Measurements from ENCODE around the gene A2ML1. TPM values are rescaled to one million over a fixed set of nuclear protein-coding genes. Genes with fewer than 3 reads are reported as not detected.
"Not testable (repeated sequence)": the region's sequence is repeated elsewhere in the genome, so short reads cannot be mapped to it uniquely, and the experiment has no call there.

A2ML1 gene
- total RNA-seq, 2 experiments from 2014 or later: not detected

GRCh38 chr12:8919643-8920042 lies 97.2 kb downstream of the A2ML1 start:
- H3K4me1 Mint-ChIP-seq; H3K27ac Mint-ChIP-seq; H3K36me3 Mint-ChIP-seq (ENCODE audit: low read depth); H3K4me3 Mint-ChIP-seq; DNase-seq; H3K27me3 Mint-ChIP-seq; POLR2A ChIA-PET; H3K9me3 Mint-ChIP-seq: not testable (repeated sequence)
- CTCF ChIA-PET: interaction anchor here (1.1 kb wide), 1 partner anchor 25 kb away, joined by 3 read pairs; no protein-coding TSS in a partner anchor

GRCh38 chr12:8922544-8922943 lies 100.1 kb downstream of the A2ML1 start:
- Mint-ChIP-seq H3K27ac (no peak overlapping the region), H3K36me3 (ENCODE audit: low read depth) (peaks cover 8% of the 10 kb centered on the region), H3K4me3 (no peak overlapping the region), H3K27me3 (no peaks in the 10 kb centered on the region), H3K9me3 (no peaks in the 10 kb centered on the region), H3K4me1 (no peaks in the 10 kb centered on the region)
- POLR2A ChIA-PET: no interaction called here
- CTCF ChIA-PET: interaction anchor here (1.1 to 1.8 kb wide), 4 partner anchors 27 to 127 kb away, joined by 3 to 4 read pairs (median 4); partner anchors contain the start of gene M6PR
- no peak for DNase-seq

Other genes starting within 250 kb of the A2ML1 start
- gene AICDA, start 209.8 kb upstream of the A2ML1 start, total RNA-seq: not detected
- gene MFAP5, start 159.8 kb upstream of the A2ML1 start, total RNA-seq: not detected
- 1 to 10 TPM; 1.3 to 1.6 TPM for gene RIMKLB, start 124.6 kb upstream of the A2ML1 start, total RNA-seq
- 10 to 100 TPM; 16.1 to 17.1 TPM for gene PHC1, start 91.9 kb downstream of the A2ML1 start, total RNA-seq
- gene M6PR, start 127.0 kb downstream of the A2ML1 start, total RNA-seq: 100 to 1,000 TPM; 210 to 211 TPM
- gene KLRG1, start 166.9 kb downstream of the A2ML1 start, total RNA-seq: 10 to 100 TPM; 12.8 to 13.3 TPM

All from activated CD4-positive, alpha-beta memory T cell treated with anti-CD3 and anti-CD28 coated beads, Interleukin-2, amount 10 ng/mL, durations not matched to agents 7 days and 5 days (primary cell).